SJCRH30 (cell line): ENCODE data around the gene HOXC10. TPM values are rescaled to one million over a fixed set of nuclear protein-coding genes. Genes with fewer than 3 reads are reported as not detected.

Source experiments
- DNase-seq, 2 experiments: peaks; one replicate each; pipeline ENCODE4 v3.0.0-alpha.2; 2015 to 2020
- H3K27ac ChIP-seq: fragments of 250-450 bp; sonication (Bioruptor Pico); 2 replicates; pipeline ENCODE4 v1.5.1; 2020; ENCODE audit warnings: mild to moderate bottlenecking, moderate library complexity
- H3K27me3 ChIP-seq: fragments of 250-450 bp; sonication (Bioruptor Pico); 2 replicates; pipeline ENCODE4 v1.5.1; 2020; ENCODE audit warnings: mild to moderate bottlenecking, moderate library complexity
- H3K36me3 ChIP-seq: fragments of 250-450 bp; sonication (Bioruptor Pico); 2 replicates; pipeline ENCODE4 v1.5.1; 2020; ENCODE audit warnings: mild to moderate bottlenecking, moderate library complexity
- H3K4me1 ChIP-seq: fragments of 250-450 bp; sonication (Bioruptor Pico); 2 replicates; pipeline ENCODE4 v1.5.1; 2020; ENCODE audit warnings: mild to moderate bottlenecking, moderate library complexity
- H3K4me3 ChIP-seq: fragments of 250-450 bp; sonication (Bioruptor Pico); 2 replicates; pipeline ENCODE4 v1.5.1; 2020; ENCODE audit warnings: mild to moderate bottlenecking, moderate library complexity
- H3K9me3 ChIP-seq: fragments of 250-450 bp; sonication (Bioruptor Pico); replicated peaks from 2 replicates; pipeline ENCODE4 v1.5.1; 2020; ENCODE audit warnings: mild to moderate bottlenecking, moderate library complexity
- total RNA-seq: library from RNA; depleted of rRNA; stranded (reverse); fragments of >200 nt; shearing (Covaris generic); gene quantifications from 2 replicates; pipeline ENCODE4 v1.2.3, GENCODE V29; 2014

The HOXC10 gene
- total RNA-seq, 1 experiment from 2014 or later = 0.71 TPM

- DNase-seq = no peak
- no peaks in the 10 kb centered on the region for H3K4me1 ChIP-seq
- no peaks in the 10 kb centered on the region for H3K36me3 ChIP-seq
- 0 out of 2 replicates have a peak overlapping the region, but pooled peaks have one; percentile 19 for H3K4me3 ChIP-seq
- H3K27me3 ChIP-seq = peaks cover 13% of the 10 kb centered on the region
- H3K9me3 ChIP-seq = no peaks in the 10 kb centered on the region
- no peak overlapping the region for H3K27ac ChIP-seq
Observed at GRCh38 chr12:53983950-53984572, 885 bp upstream of the HOXC10 start.

- H3K4me1 ChIP-seq = no peaks in the 10 kb centered on the region
- peaks cover 11% of the 10 kb centered on the region for H3K27me3 ChIP-seq
- no peak overlapping the region for H3K4me3 ChIP-seq
- no peaks in the 10 kb centered on the region for H3K9me3 ChIP-seq
- DNase-seq = no peak
- no peaks in the 10 kb centered on the region for H3K36me3 ChIP-seq
- H3K27ac ChIP-seq = no peak overlapping the region
Observed at GRCh38 chr12:53985692-53985993, 697 bp downstream of the HOXC10 start.

DNA sequence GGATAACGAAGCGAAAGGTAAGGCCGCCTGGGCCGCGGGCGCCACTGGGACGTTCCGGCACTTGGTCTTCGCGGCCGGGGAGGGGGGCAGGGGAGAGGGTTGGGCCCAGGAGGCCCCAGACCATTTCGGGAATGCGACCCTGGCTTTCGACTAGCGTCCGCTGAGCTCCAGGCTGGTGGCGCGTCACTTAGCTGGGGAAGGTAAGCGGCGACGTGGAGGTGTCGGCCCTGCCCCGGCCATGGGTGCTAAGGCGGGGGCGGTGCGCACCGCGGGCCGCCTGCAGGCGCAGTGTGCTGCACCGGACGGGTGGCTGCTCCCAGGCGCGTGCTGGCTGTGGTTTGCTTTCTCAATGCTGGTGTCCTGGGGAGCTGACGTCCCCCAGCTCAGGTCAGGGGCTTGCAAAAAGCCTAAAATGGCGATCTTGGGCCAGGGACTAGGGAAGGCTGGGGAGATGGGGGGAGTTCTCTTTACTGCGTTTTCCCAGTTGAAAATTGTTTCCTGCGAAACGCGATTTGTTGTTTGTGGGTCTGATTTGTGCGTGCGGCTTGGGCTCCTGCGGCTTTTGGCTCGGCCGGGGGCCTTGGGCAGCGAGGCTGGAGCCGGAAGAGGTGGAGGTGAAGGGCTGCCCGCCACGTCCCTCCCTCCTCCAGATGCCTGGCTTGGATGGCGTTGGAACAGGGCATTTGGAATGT lies 1.2 kb downstream of the HOXC10 start:
- Histone ChIP-seq H3K27me3 (peaks cover 13% of the 10 kb centered on the region), H3K4me3 (no peak overlapping the region)

DNA sequence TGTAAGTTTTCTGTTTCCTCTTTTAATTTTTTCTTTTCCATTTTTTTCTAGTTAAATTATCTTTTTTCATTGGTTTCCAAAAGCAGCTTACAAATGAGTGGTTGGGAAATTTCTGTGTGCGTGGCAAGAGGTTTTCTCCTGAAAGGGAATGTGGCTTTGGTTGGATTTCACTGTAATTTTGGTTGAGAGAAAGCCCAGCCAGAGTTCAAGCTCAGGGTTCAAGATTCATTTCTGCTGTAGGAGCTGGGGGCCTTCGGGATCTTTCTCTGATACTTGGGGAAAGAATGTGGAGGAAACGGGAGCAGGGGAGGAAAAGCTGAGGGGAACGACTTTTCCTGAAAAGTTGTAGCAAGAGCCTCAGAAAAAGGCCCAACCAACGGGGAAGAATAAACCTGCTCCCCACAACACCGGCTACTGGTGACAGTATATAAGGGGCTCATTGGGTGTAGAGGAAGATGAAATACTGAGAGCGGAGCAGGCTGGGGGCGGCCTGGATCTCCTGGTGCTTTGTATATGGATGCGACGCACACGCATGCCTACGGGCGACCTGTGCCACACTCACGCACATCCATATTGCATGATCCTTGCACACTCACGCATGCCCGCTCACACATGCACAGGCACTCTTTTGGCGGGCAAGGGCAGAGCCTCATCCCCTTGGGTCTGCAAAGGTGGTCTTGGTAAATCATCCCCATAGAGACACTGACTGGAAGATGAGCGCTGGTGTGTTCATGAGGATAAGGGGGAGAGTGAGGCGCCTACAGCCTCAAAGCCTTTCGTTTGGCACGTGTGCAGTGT lies 1.9 kb downstream of the HOXC10 start:
- no peaks in the 10 kb centered on the region for H3K4me1 ChIP-seq
- H3K4me3 ChIP-seq = no peak overlapping the region
- peaks cover 18% of the 10 kb centered on the region for H3K27me3 ChIP-seq
- no peaks in the 10 kb centered on the region for H3K9me3 ChIP-seq
- H3K36me3 ChIP-seq = no peaks in the 10 kb centered on the region
- no peak for DNase-seq
- H3K27ac ChIP-seq = no peak overlapping the region

More for the DNA sequence above, 1.2 kb downstream of the HOXC10 start:
- no peak for DNase-seq
- no peaks in the 10 kb centered on the region for H3K36me3 ChIP-seq
- H3K27ac ChIP-seq = no peak overlapping the region
- no peaks in the 10 kb centered on the region for H3K9me3 ChIP-seq
- no peaks in the 10 kb centered on the region for H3K4me1 ChIP-seq

GRCh38 chr12:53987787-53988230 lies 2.9 kb downstream of the HOXC10 start:
- peaks cover 23% of the 10 kb centered on the region for H3K27me3 ChIP-seq
- H3K4me1 ChIP-seq = no peaks in the 10 kb centered on the region

DNA sequence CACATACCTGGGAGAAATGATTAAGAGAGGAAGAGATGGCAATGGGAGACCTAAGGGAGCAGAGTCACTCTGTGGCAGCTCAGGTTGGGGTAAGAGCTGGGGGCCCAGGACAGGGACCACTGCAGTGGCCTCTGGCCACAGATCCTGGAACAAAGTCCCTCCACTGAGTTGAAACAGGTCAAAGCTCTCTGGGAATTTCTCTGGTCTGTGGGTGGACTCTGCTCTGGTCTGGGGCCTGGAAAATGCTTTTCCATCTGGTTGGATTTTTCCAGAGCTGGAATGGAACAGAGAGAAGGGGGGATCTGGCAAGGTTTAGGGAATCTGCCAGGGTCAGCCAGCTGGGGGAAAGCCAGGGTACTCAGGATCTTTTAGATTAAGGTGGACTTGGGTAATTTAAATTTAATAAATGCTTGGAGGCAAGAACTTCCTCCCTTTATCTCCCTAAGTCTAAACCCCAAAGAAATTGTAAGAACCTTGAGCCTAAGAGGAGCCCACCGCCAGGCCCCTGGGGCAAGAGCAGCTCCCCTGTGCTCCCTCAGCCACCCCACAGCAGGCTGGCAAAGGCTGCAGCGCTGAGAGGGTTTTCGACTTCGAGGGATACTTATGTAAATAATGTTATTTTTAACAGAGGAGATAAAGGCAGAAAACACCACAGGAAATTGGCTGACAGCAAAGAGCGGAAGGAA lies 3.7 kb downstream of the HOXC10 start:
- Histone ChIP-seq H3K36me3 (no peaks in the 10 kb centered on the region), H3K4me1 (no peaks in the 10 kb centered on the region), H3K27me3 (peaks cover 23% of the 10 kb centered on the region), H3K4me3 (no peak overlapping the region), H3K9me3 (no peaks in the 10 kb centered on the region), H3K27ac (no peak overlapping the region)
- DNase-seq = no peak

More at GRCh38 chr12:53987787-53988230, 2.9 kb downstream of the HOXC10 start:
- Histone ChIP-seq H3K9me3 (no peaks in the 10 kb centered on the region), H3K4me3 (no peak overlapping the region), H3K27ac (no peak overlapping the region), H3K36me3 (no peaks in the 10 kb centered on the region)
- DNase-seq = no peak

DNA sequence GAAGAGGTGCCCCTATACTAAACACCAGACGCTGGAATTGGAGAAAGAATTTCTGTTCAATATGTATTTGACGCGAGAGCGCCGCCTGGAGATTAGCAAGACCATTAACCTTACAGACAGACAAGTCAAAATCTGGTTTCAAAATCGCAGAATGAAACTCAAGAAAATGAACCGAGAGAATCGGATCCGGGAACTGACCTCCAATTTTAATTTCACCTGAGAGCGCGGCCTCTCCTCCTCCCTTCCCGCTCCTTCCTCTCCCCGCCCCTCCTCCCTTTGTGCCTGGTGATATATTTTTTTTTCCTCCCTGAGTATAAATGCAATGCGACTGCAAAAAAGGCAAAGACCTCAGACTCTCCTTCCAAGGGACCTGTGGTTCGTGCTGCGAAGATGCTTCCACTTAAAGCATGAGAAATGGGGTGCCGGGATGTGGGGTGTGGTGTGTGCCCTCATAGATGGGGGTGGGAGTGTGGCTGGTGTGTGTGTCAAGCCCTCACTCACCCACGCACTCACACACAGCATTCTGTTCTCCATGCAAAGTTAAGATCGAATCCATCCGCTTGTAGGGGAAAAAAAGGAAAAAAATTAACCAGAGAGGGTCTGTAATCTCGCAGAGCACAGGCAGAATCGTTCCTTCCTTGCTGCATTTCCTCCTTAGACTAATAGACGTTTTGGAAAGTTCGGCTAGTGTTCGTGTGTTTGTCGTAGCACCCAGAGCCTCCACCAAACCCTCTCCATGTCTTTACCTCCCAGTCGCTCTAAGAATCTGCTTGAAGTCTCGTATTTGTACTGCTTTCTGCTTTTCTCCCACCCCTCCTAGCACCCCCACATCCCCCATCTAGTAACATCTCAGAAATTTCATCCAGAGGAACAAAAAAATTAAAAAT lies 4.5 kb downstream of the HOXC10 start:
- Histone ChIP-seq H3K27me3 (peaks cover 23% of the 10 kb centered on the region), H3K36me3 (no peaks in the 10 kb centered on the region), H3K9me3 (no peaks in the 10 kb centered on the region), H3K4me1 (no peaks in the 10 kb centered on the region), H3K27ac (no peak overlapping the region), H3K4me3 (no peak overlapping the region)
- DNase-seq = no peak

DNA sequence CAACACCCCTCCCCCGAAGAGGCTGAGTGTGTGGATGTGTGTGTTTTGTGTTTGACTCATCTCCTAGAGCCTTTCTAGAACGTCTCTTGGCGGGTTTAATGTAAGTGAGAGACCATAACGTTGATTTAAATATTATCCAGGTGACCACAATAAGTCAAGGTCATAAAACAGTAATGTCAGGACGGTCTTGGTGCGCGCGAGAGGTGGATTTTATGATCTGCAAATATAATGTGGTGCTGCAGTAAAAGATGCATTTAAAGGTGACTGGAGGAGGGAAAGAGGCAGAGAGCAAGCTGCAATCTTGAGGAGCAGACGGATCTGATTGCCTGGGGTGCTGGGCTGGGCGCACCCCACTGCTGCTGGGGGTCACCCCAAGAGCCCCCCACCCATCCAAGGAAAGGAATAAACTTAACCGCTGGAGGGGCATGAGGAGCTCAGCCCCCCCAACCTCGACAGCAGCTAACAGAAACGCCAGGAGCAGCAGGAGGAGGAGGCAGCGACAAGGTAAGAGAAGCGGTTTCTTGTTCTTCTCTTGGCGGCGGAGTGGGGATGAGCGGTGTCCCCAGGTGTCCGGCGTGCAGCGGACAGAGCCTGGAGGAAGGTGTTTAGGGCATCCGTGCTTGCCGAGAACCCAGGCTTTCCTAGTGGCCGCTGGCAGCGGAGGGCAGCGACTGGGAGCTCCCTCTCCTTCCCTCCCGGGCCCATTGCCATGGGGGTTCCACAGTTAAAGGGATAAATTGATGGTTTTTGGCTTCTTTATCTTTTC lies 5.5 kb downstream of the HOXC10 start:
- Histone ChIP-seq H3K4me1 (no peaks in the 10 kb centered on the region), H3K36me3 (no peaks in the 10 kb centered on the region), H3K9me3 (no peaks in the 10 kb centered on the region), H3K27ac (no peak overlapping the region), H3K4me3 (no peak overlapping the region), H3K27me3 (peaks cover 23% of the 10 kb centered on the region)
- DNase-seq = no peak

GRCh38 chr12:53991077-53991460 lies 6.1 kb downstream of the HOXC10 start:
- Histone ChIP-seq H3K4me1 (no peaks in the 10 kb centered on the region), H3K27ac (no peak overlapping the region), H3K9me3 (no peaks in the 10 kb centered on the region), H3K36me3 (no peaks in the 10 kb centered on the region), H3K27me3 (peaks cover 23% of the 10 kb centered on the region), H3K4me3 (no peak overlapping the region)
- DNase-seq = no peak

DNA sequence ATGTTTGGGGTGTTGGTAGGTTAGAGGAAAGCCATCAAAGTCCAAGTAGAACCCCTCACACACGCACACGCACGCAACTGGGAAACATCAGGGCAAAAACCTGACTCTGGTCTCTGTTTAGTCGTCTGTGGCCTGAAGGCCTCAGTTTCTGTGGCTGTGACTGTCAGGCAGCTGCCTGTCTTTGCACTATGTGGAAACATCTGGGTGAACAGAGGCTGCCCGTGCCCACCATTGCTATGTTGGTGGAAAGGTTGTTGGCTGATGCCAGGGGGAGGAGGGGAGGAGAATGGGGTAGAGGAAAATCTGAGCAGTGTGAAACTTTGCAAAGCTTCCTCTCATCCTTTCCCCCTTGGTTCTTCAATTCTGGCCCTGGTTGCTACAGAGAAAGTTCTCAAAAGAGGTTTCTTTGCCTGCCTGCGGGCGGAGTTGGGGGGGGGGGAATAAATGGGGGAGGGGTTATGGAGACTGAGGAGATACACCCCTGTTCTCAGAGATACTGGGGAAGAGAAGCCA lies 7.5 kb downstream of the HOXC10 start:
- no peaks in the 10 kb centered on the region for H3K36me3 ChIP-seq
- H3K27me3 ChIP-seq = peaks cover 23% of the 10 kb centered on the region
- H3K4me3 ChIP-seq = no peak overlapping the region
- DNase-seq = no peak
- no peaks in the 10 kb centered on the region for H3K4me1 ChIP-seq
- H3K27ac ChIP-seq = no peak overlapping the region
- no peaks in the 10 kb centered on the region for H3K9me3 ChIP-seq

- no peaks in the 10 kb centered on the region for H3K4me1 ChIP-seq
- no peak overlapping the region for H3K4me3 ChIP-seq
- no peak for DNase-seq
- no peak overlapping the region for H3K27ac ChIP-seq
- peaks cover 23% of the 10 kb centered on the region for H3K27me3 ChIP-seq
- H3K36me3 ChIP-seq = no peaks in the 10 kb centered on the region
- H3K9me3 ChIP-seq = no peaks in the 10 kb centered on the region
Observed at GRCh38 chr12:53993162-53994008, 8.4 kb downstream of the HOXC10 start.

- DNase-seq = no peak
- Histone ChIP-seq H3K27ac (no peak overlapping the region), H3K4me1 (no peaks in the 10 kb centered on the region), H3K9me3 (no peaks in the 10 kb centered on the region), H3K4me3 (no peak overlapping the region), H3K27me3 (peaks cover 23% of the 10 kb centered on the region), H3K36me3 (no peaks in the 10 kb centered on the region)
Observed at GRCh38 chr12:53994009-53994263, 9.0 kb downstream of the HOXC10 start.
